Mesenchymal stem cell (in vitro differentiated cells and primary cell): ENCODE results near the gene PDZD2.
A peak's percentile ranks its signal among the peaks of the same experiment; 100 is the strongest.

ENCODE experiments used
- DNase-seq: peaks from one replicate; pipeline ENCODE4 v3.0.0-alpha.2; 2013
- H2AFZ ChIP-seq: one replicate; pipeline ENCODE4 v1.6.1; 2013; ENCODE audit warnings: low read depth, mild to moderate bottlenecking, control low read depth, inconsistent platforms, low read length, moderate library complexity
- H2AK5ac ChIP-seq: 2 replicates; pipeline ENCODE4 v1.6.1; 2013; ENCODE audit warnings: low read length, moderate library complexity, mild to moderate bottlenecking, inconsistent platforms; ENCODE audit not compliant: severe bottlenecking
- H2BK120ac ChIP-seq: one replicate; pipeline ENCODE4 v1.6.1; 2013; ENCODE audit warnings: low read depth, mild to moderate bottlenecking, inconsistent platforms, low read length, moderate library complexity
- H2BK12ac ChIP-seq, 2 experiments: one replicate each; pipeline ENCODE4 v1.6.1; 2013; ENCODE audit warnings: inconsistent platforms in 2 of 2, low read length in 2 of 2, mild to moderate bottlenecking in 2 of 2, moderate library complexity in 2 of 2, control low read depth in 1 of 2
- H2BK15ac ChIP-seq: one replicate; pipeline ENCODE4 v1.6.1; 2013; ENCODE audit warnings: mild to moderate bottlenecking, low read depth, inconsistent platforms; ENCODE audit not compliant: poor library complexity, severe bottlenecking
- H2BK5ac ChIP-seq: 2 replicates; pipeline ENCODE4 v1.6.1; 2013; ENCODE audit warnings: low read depth, mild to moderate bottlenecking, low read length, control low read depth, inconsistent platforms; ENCODE audit not compliant: poor library complexity, severe bottlenecking
- H3K14ac ChIP-seq, 2 experiments: one replicate each; pipeline ENCODE4 v1.6.1; 2013; ENCODE audit warnings: inconsistent platforms in 2 of 2, low read length in 2 of 2, control low read depth in 1 of 2, mild to moderate bottlenecking in 1 of 2, moderate library complexity in 1 of 2
- H3K18ac ChIP-seq, 2 experiments: one replicate each; pipeline ENCODE4 v1.6.1; 2013; ENCODE audit warnings: inconsistent platforms in 2 of 2, low read length in 2 of 2, control low read depth in 1 of 2, low read depth in 1 of 2, mild to moderate bottlenecking in 1 of 2
- H3K23ac ChIP-seq, 2 experiments: one replicate each; pipeline ENCODE4 v1.6.1; 2013; ENCODE audit warnings: inconsistent platforms in 2 of 2, low read length in 2 of 2, mild to moderate bottlenecking in 2 of 2, moderate library complexity in 2 of 2, control low read depth in 1 of 2
- H3K27ac ChIP-seq: 2 replicates; pipeline ENCODE4 v1.5.1; 2013; ENCODE audit warnings: mild to moderate bottlenecking, moderate library complexity, low read length, control low read depth, inconsistent platforms; ENCODE audit not compliant: poor library complexity, severe bottlenecking
- H3K27me3 ChIP-seq, 2 experiments: 2 replicates each; pipeline versions ENCODE4 v1.6.1 to v1.7.0; 2013; ENCODE audit warnings: low read length in 2 of 2, mild to moderate bottlenecking in 2 of 2, moderate library complexity in 2 of 2, control low read depth in 1 of 2, inconsistent platforms in 1 of 2; ENCODE audit not compliant: control insufficient read depth in 1 of 2, insufficient read depth in 1 of 2
- H3K36me3 ChIP-seq, 2 experiments: 2 replicates each; pipeline versions ENCODE4 v1.6.1 to v1.7.0; 2013; ENCODE audit warnings: low read length in 2 of 2, control low read depth in 1 of 2, inconsistent platforms in 1 of 2, low read depth in 1 of 2, mild to moderate bottlenecking in 1 of 2; ENCODE audit not compliant: insufficient read depth in 2 of 2, control insufficient read depth in 1 of 2
- H3K4ac ChIP-seq, 2 experiments: one replicate each; pipeline ENCODE4 v1.6.1; 2013; ENCODE audit warnings: inconsistent platforms in 2 of 2, low read length in 2 of 2, mild to moderate bottlenecking in 2 of 2, moderate library complexity in 2 of 2, control low read depth in 1 of 2, low read depth in 1 of 2
- H3K4me1 ChIP-seq: 2 replicates; pipeline ENCODE4 v1.6.1; 2013; ENCODE audit warnings: low read depth, low read length, control low read depth; ENCODE audit not compliant: control insufficient read depth, insufficient read depth
- H3K4me2 ChIP-seq: 2 replicates; pipeline ENCODE4 v1.6.1; 2013; ENCODE audit warnings: low read length, mild to moderate bottlenecking, inconsistent platforms; ENCODE audit not compliant: poor library complexity, severe bottlenecking
- H3K4me3 ChIP-seq, 2 experiments: 2 replicates each; pipeline versions ENCODE4 v1.5.1 to v1.7.0; 2013; ENCODE audit warnings: low read length in 2 of 2, mild to moderate bottlenecking in 2 of 2, control low read depth in 1 of 2, low read depth in 1 of 2; ENCODE audit not compliant: insufficient read depth in 1 of 2
- H3K79me1 ChIP-seq: replicated peaks from 2 replicates; pipeline ENCODE4 v1.6.1; 2013; ENCODE audit warnings: mild to moderate bottlenecking, control low read depth, low read length, inconsistent platforms; ENCODE audit not compliant: poor library complexity, severe bottlenecking
- H3K9ac ChIP-seq: 2 replicates; pipeline ENCODE4 v1.7.0; 2013; ENCODE audit warnings: mild to moderate bottlenecking, low read length, moderate library complexity
- H3K9me3 ChIP-seq: 2 replicates; pipeline ENCODE4 v1.7.0; 2013; ENCODE audit warnings: mild to moderate bottlenecking, low read length; ENCODE audit not compliant: control insufficient read depth
- H4K8ac ChIP-seq: one replicate; pipeline ENCODE4 v1.6.1; 2013; ENCODE audit warnings: inconsistent platforms, mild to moderate bottlenecking, low read length, moderate library complexity
- H4K91ac ChIP-seq: one replicate; pipeline ENCODE4 v1.6.1; 2013; ENCODE audit warnings: mild to moderate bottlenecking, low read length, inconsistent platforms
- WGBS: methylation state at CpG from one replicate; pipeline ENCODE4 v1.1.7; 2013; ENCODE audit warnings: mixed read lengths; 5-methylcytosine and 5-hydroxymethylcytosine counted together

Gene PDZD2

DNA sequence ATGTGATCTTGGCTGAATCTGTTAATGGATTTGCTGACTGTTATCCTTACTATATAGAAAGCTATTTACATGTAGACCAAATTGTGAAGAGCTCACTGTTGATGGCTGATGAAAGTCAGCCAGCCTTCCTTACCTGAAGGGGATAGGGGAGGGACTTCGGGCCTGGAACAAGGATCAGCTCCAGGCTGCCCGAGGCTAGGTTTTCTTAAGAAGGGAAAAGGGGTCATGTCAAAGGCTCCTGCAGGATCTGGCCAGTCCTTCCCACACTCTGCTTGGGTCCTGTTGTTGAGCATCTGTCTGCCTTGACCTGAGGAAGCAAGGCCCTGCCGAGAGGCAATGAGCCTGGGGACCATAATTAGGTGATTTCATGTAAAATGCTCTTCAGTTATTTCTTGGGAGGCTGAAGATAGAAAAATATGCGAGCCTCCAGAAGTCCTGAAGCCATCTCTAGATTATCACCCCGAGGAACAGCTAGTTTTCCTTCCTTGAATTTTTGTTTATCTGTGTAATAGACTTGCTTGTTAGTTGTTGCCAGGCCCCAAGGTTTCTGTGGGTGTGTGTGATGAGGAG, 261.4 kb downstream of the PDZD2 start:
- Histone ChIP-seq H3K36me3 (no peaks in the 10 kb centered on the region), H3K4me1 (no peaks in the 10 kb centered on the region), H2BK12ac (no peak overlapping the region), H2AFZ (no peak overlapping the region), H3K23ac (no peak overlapping the region), H2BK15ac (no peak overlapping the region), H3K27ac (no peak overlapping the region), H3K79me1 (no peaks in the 10 kb centered on the region), H3K4ac (no peak overlapping the region), H3K18ac (no peak overlapping the region), H3K9ac (no peak overlapping the region), H2BK120ac (no peak overlapping the region), H2AK5ac (no peak overlapping the region), H4K91ac (no peak overlapping the region), H3K9me3 (peaks cover 7% of the 10 kb centered on the region), H3K4me3 (no peak overlapping the region), H3K27me3 (peaks cover 5 to 26% of the 10 kb centered on the region in 2 experiments), H3K4me2 (no peak overlapping the region), H4K8ac (no peak overlapping the region), H2BK5ac (no peak overlapping the region), H3K14ac (no peak overlapping the region)
- 94% methylated on average over 5 of the region's 5 CpGs for WGBS
- DNase-seq: no peak

DNA sequence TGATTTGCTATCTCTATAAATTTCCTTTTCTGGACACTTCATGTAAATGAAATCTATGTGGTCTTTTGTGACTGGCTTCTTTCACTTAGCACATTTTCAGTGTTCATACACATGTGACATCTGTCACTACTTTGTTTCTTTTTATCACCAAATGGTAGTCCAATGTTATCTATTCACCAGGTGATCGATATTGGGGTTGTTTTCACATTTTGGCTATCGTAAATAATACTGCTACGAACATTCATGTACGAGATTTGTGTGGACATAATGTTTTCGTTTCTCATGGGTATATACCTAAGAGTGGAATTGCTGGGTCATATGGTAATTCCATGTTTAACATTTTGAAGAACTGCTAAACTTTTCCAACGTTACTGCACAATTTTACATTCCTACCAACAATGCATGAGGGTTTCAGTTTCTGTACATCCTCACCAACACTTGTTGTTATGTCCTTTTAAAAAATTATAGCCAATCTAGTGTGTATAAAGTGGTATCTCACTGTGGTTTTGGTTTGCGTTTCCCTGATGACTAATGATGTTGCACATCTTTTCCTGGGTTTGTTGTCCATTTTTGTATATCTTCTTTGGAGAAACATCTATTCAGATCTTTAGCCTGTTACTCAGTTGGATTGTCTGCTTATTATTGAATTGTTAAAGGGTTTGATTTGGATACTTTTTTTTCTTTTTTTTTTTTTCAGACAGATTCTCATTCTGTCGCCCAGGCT, 263.0 kb downstream of the PDZD2 start:
- no peak overlapping the region for H2BK5ac ChIP-seq
- H3K4me2 ChIP-seq: no peak overlapping the region
- H3K79me1 ChIP-seq: no peaks in the 10 kb centered on the region
- WGBS: 95% methylated on average over 5 of the region's 8 CpGs
- no peak overlapping the region for H3K4me3 ChIP-seq
- H4K91ac ChIP-seq: no peak overlapping the region
- no peak overlapping the region for H2AK5ac ChIP-seq
- no peaks in the 10 kb centered on the region for H3K36me3 ChIP-seq
- H3K27ac ChIP-seq: no peak overlapping the region
- H3K9me3 ChIP-seq: peaks cover 7% of the 10 kb centered on the region
- peak; percentile 43 for DNase-seq
- H3K23ac ChIP-seq: no peak overlapping the region
- H2BK15ac ChIP-seq: no peak overlapping the region
- H2AFZ ChIP-seq: no peak overlapping the region
- no peak overlapping the region for H2BK120ac ChIP-seq
- no peaks in the 10 kb centered on the region for H3K4me1 ChIP-seq
- H3K4ac ChIP-seq: no peak overlapping the region
- no peak overlapping the region for H2BK12ac ChIP-seq
- no peak overlapping the region for H4K8ac ChIP-seq
- H3K9ac ChIP-seq: no peak overlapping the region
- H3K27me3 ChIP-seq: peaks cover 5 to 22% of the 10 kb centered on the region in 2 experiments
- no peak overlapping the region for H3K18ac ChIP-seq
- H3K14ac ChIP-seq: no peak overlapping the region

DNA sequence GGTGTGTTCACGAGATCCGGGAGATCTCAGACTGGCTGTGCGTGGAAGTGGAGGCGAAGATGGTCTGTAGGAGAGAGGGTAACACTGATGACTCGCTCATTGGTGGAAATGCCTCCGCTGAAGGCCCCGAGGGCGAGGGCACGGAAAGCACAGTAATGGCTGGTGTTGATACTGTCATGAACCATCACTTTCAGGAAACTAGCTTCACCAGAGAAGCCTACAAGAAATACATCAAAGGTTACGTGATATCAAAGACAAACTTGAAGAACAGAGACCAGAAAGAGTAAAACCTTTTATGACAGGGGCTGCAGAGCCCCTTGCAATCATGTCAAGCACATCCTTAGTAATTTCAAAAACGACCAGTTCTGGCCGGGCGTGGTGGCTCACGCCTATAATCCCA, 269.5 kb downstream of the PDZD2 start:
- 94% methylated on average over 14 of the region's 14 CpGs for WGBS
- peaks cover 0 to 6% of the 10 kb centered on the region in 2 experiments for H3K27me3 ChIP-seq

DNA sequence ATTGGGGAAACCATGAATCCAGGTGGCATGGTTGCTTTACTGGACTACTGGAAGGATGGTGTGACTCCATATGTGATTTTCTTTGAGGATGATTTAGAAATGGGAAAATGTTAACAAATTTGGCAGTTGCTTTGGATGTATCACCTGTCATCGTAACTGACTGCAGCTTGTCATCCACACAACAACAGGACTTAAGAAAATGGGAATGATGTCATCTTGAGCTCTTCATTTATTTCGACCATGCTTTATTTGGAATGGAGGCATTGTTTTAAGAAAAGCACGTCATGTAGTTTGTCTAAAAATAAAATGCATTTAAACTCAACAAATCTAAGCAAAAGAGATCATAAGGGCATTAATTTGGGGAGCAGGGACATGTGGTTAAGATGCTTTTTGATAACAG, 270.1 kb downstream of the PDZD2 start:
- Histone ChIP-seq H3K9ac (no peak overlapping the region), H2BK12ac (no peak overlapping the region), H4K91ac (no peak overlapping the region), H2BK120ac (no peak overlapping the region), H3K18ac (no peak overlapping the region), H3K27me3 (peaks cover 0 to 6% of the 10 kb centered on the region in 2 experiments), H3K4me2 (no peak overlapping the region), H3K27ac (no peak overlapping the region), H3K4me1 (no peaks in the 10 kb centered on the region), H2AK5ac (no peak overlapping the region), H3K36me3 (no peaks in the 10 kb centered on the region), H3K4ac (no peak overlapping the region), H3K79me1 (no peaks in the 10 kb centered on the region), H3K14ac (no peak overlapping the region), H2BK15ac (no peak overlapping the region), H2AFZ (no peak overlapping the region), H3K9me3 (no peaks in the 10 kb centered on the region), H4K8ac (no peak overlapping the region), H3K23ac (no peak overlapping the region), H3K4me3 (no peak overlapping the region), H2BK5ac (no peak overlapping the region)
- DNase-seq: no peak
- WGBS: 100% methylated on average over 1 of the region's 3 CpGs

More for the DNA sequence above, 269.5 kb downstream of the PDZD2 start:
- Histone ChIP-seq H2AFZ (no peak overlapping the region), H2BK5ac (no peak overlapping the region), H3K9ac (no peak overlapping the region), H3K18ac (no peak overlapping the region), H2BK120ac (no peak overlapping the region), H4K91ac (no peak overlapping the region), H2BK12ac (no peak overlapping the region), H3K23ac (no peak overlapping the region), H3K27ac (no peak overlapping the region), H3K4me2 (no peak overlapping the region), H3K4me1 (no peaks in the 10 kb centered on the region), H3K79me1 (no peaks in the 10 kb centered on the region), H4K8ac (no peak overlapping the region), H3K4ac (no peak overlapping the region), H2BK15ac (no peak overlapping the region), H3K36me3 (no peaks in the 10 kb centered on the region), H3K9me3 (no peaks in the 10 kb centered on the region), H3K4me3 (no peak overlapping the region), H3K14ac (no peak overlapping the region), H2AK5ac (no peak overlapping the region)
- no peak for DNase-seq
